ENCODE data around the gene PAM.
A peak's percentile ranks its signal among the peaks of the same experiment; 100 is the strongest.
"Not testable (repeated sequence)": the region's sequence is repeated elsewhere in the genome, so short reads cannot be mapped to it uniquely, and the experiment has no call there.

PAM gene

DNA sequence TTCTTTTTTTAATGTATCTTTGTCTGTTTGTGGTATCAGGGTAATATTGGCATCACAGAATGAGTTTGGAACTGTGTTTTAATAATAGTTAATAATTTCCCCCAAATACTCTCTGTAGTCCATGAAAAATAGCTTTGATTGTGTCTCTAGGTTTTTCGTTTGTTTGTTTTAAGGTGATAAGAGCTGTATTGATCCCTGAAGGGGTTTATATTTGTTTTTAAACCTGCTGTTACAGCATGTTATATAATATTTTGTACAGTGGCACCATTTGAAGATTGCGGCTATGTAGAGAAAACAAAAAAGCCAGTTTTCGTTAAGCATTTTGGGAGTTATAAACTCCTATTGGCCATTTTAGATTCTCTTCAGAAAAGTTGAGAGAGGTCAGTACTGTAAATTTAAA, 15.7 kb downstream of the PAM start:
- H4K20me1 ChIP-seq (ENCODE audit: insufficient read depth, low read length): no peaks in the 10 kb centered on the region
- H3K4me2 ChIP-seq (ENCODE audit: low read depth, low read length): peak overlapping the region; percentile 14; the same call in 1 of the 2 replicates
- no peak overlapping the region for H2AFZ ChIP-seq (ENCODE audit: low read length)
- no peak overlapping the region for H3K27ac ChIP-seq (ENCODE audit: low read length)
- no peaks in the 10 kb centered on the region for H3K27me3 ChIP-seq (replicated peaks; ENCODE audit: insufficient read depth, low read length)
- peaks cover 10% of the 10 kb centered on the region for H3K4me1 ChIP-seq (ENCODE audit: low read length)
- H3F3A ChIP-seq (ENCODE audit: insufficient read depth, low read length): no peaks in the 10 kb centered on the region
- DNase-seq: no peak
- H3K36me3 ChIP-seq (replicated peaks; ENCODE audit: insufficient read depth, low read length): no peaks in the 10 kb centered on the region
- no peak overlapping the region for H3K9ac ChIP-seq (ENCODE audit: low read length)
- H3K79me2 ChIP-seq (ENCODE audit: low read length): peaks cover 4% of the 10 kb centered on the region; the same call in 1 of the 2 replicates
- no peak for TF ChIP-seq EZH2 (optimal IDR thresholded peaks at IDR 0.05; ENCODE audit: low read depth, low read length)
- TF ChIP-seq, protein P1, sequence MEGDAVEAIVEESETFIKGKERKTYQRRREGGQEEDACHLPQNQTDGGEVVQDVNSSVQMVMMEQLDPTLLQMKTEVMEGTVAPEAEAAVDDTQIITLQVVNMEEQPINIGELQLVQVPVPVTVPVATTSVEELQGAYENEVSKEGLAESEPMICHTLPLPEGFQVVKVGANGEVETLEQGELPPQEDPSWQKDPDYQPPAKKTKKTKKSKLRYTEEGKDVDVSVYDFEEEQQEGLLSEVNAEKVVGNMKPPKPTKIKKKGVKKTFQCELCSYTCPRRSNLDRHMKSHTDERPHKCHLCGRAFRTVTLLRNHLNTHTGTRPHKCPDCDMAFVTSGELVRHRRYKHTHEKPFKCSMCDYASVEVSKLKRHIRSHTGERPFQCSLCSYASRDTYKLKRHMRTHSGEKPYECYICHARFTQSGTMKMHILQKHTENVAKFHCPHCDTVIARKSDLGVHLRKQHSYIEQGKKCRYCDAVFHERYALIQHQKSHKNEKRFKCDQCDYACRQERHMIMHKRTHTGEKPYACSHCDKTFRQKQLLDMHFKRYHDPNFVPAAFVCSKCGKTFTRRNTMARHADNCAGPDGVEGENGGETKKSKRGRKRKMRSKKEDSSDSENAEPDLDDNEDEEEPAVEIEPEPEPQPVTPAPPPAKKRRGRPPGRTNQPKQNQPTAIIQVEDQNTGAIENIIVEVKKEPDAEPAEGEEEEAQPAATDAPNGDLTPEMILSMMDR (IDR thresholded peaks at IDR 0.05; ENCODE audit: low read length): no peak
- no peak for TF ChIP-seq EZH2phosphoT487 (IDR thresholded peaks at IDR 0.05; ENCODE audit: low read length)
- H3K9me2 ChIP-seq (replicated peaks; ENCODE audit: insufficient read depth, low read length): no peaks in the 10 kb centered on the region
- H3K4me3 ChIP-seq (ENCODE audit: low read length): no peak overlapping the region
- H3K9me3 ChIP-seq (replicated peaks; ENCODE audit: insufficient read depth, low read length): no peaks in the 10 kb centered on the region

DNA sequence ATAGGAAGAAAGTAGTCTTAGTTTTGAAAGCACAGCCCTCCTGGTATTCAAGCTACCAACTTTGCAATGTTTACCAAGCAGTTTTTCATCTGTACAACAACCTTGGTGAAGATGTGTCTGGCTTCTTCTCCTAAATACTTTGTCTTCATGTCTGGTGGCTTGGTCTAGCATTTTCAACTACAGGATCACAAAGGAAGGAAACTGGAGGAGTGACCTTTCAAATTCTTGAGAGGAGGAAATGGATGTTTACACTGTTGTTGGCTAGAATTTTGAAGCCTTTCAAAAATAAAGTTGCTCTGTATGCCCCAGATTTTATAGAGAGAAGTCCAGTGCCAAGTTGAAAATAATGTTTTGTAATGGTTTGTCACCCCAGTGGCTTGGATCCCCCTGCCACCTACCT, 16.3 kb downstream of the PAM start:
- no peaks in the 10 kb centered on the region for H3K27me3 ChIP-seq (replicated peaks; ENCODE audit: insufficient read depth, low read length)
- no peak overlapping the region for H3K27ac ChIP-seq (ENCODE audit: low read length)
- peak overlapping the region; percentile 14; the same call in 1 of the 2 replicates for H3K4me2 ChIP-seq (ENCODE audit: low read depth, low read length)
- no peak overlapping the region for H3K9ac ChIP-seq (ENCODE audit: low read length)
- peaks cover 10% of the 10 kb centered on the region for H3K4me1 ChIP-seq (ENCODE audit: low read length)
- no peaks in the 10 kb centered on the region for H3K36me3 ChIP-seq (replicated peaks; ENCODE audit: insufficient read depth, low read length)
- no peak for TF ChIP-seq EZH2phosphoT487 (IDR thresholded peaks at IDR 0.05; ENCODE audit: low read length)
- H3K4me3 ChIP-seq (ENCODE audit: low read length): no peak overlapping the region
- H3K9me3 ChIP-seq (replicated peaks; ENCODE audit: insufficient read depth, low read length): no peaks in the 10 kb centered on the region
- no peak overlapping the region for H2AFZ ChIP-seq (ENCODE audit: low read length)
- no peaks in the 10 kb centered on the region for H4K20me1 ChIP-seq (ENCODE audit: insufficient read depth, low read length)
- no peaks in the 10 kb centered on the region for H3K9me2 ChIP-seq (replicated peaks; ENCODE audit: insufficient read depth, low read length)
- no peaks in the 10 kb centered on the region for H3F3A ChIP-seq (ENCODE audit: insufficient read depth, low read length)
- no peak for DNase-seq
- H3K79me2 ChIP-seq (ENCODE audit: low read length): peaks cover 4% of the 10 kb centered on the region; the same call in 1 of the 2 replicates

DNA sequence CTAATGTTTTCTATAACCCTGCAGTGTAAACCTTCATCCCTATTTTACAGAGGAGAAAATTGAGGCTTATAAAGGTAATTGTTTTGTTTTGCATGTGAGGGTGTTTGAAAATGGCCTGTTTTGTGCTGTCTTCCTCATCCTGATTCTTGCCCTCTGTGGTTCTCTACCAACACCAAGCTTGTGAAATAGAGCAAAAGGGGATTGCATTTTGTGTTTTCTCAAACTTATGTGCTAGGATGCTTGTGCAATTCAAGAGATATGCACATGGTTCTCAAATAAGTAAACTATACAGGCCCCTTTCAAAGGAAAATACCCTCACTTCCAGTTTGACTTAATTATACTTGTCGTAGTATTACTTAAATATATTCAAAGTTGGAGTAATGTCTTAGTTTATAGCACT, 17.2 kb downstream of the PAM start:
- TF ChIP-seq EZH2phosphoT487 (IDR thresholded peaks at IDR 0.05; ENCODE audit: low read length): no peak
- TF ChIP-seq, protein P1 (IDR thresholded peaks at IDR 0.05; ENCODE audit: low read length): no peak
- no peak for TF ChIP-seq EZH2 (optimal IDR thresholded peaks at IDR 0.05; ENCODE audit: low read depth, low read length)
- Histone ChIP-seq H2AFZ (ENCODE audit: low read length) (no peak overlapping the region), H4K20me1 (ENCODE audit: insufficient read depth, low read length) (no peaks in the 10 kb centered on the region), H3K9me3 (replicated peaks; ENCODE audit: insufficient read depth, low read length) (no peaks in the 10 kb centered on the region), H3K9me2 (replicated peaks; ENCODE audit: insufficient read depth, low read length) (no peaks in the 10 kb centered on the region), H3K27me3 (replicated peaks; ENCODE audit: insufficient read depth, low read length) (no peaks in the 10 kb centered on the region), H3K27ac (ENCODE audit: low read length) (no peak overlapping the region), H3K36me3 (replicated peaks; ENCODE audit: insufficient read depth, low read length) (no peaks in the 10 kb centered on the region), H3K4me2 (ENCODE audit: low read depth, low read length) (no peak overlapping the region), H3K4me3 (ENCODE audit: low read length) (no peak overlapping the region), H3K4me1 (ENCODE audit: low read length) (peaks cover 10% of the 10 kb centered on the region), H3K79me2 (ENCODE audit: low read length) (peaks cover 4% of the 10 kb centered on the region; the same call in 1 of the 2 replicates), H3F3A (ENCODE audit: insufficient read depth, low read length) (no peaks in the 10 kb centered on the region), H3K9ac (ENCODE audit: low read length) (no peak overlapping the region)
- no peak for DNase-seq

DNA sequence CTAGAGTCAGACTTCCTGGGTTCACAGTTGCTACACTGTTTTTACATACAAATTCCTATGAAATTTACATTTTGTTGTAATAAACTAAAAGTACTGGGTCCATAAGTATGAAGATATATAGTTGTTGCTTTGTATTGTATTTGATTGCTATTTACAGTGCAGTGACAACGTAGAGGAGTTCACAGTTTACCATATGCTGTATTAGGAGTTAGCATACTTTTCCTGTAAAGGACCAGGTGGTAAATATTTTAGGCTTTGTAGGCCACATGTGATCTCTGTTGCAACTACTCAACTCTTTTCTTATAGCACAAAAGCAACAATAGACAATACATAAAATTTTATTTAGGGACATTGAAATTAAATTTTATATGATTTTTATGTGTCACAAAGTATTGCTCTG, 18.0 kb downstream of the PAM start:
- no peak overlapping the region for H3K9ac ChIP-seq (ENCODE audit: low read length)
- H3K36me3 ChIP-seq (replicated peaks; ENCODE audit: insufficient read depth, low read length): no peaks in the 10 kb centered on the region
- peaks cover 10% of the 10 kb centered on the region for H3K4me1 ChIP-seq (ENCODE audit: low read length)
- no peak for DNase-seq
- no peak overlapping the region for H3K4me3 ChIP-seq (ENCODE audit: low read length)
- H4K20me1 ChIP-seq (ENCODE audit: insufficient read depth, low read length): no peaks in the 10 kb centered on the region
- no peak overlapping the region for H3K27ac ChIP-seq (ENCODE audit: low read length)
- peaks cover 4% of the 10 kb centered on the region; the same call in 1 of the 2 replicates for H3K79me2 ChIP-seq (ENCODE audit: low read length)
- H3K9me3 ChIP-seq (replicated peaks; ENCODE audit: insufficient read depth, low read length): no peaks in the 10 kb centered on the region
- no peak overlapping the region for H2AFZ ChIP-seq (ENCODE audit: low read length)
- H3K4me2 ChIP-seq (ENCODE audit: low read depth, low read length): no peak overlapping the region
- no peaks in the 10 kb centered on the region for H3K9me2 ChIP-seq (replicated peaks; ENCODE audit: insufficient read depth, low read length)
- TF ChIP-seq EZH2phosphoT487 (IDR thresholded peaks at IDR 0.05; ENCODE audit: low read length) (no peak), EZH2 (optimal IDR thresholded peaks at IDR 0.05; ENCODE audit: low read depth, low read length) (no peak)
- TF ChIP-seq, protein P1 (IDR thresholded peaks at IDR 0.05; ENCODE audit: low read length): no peak
- H3F3A ChIP-seq (ENCODE audit: insufficient read depth, low read length): no peaks in the 10 kb centered on the region
- no peaks in the 10 kb centered on the region for H3K27me3 ChIP-seq (replicated peaks; ENCODE audit: insufficient read depth, low read length)

DNA sequence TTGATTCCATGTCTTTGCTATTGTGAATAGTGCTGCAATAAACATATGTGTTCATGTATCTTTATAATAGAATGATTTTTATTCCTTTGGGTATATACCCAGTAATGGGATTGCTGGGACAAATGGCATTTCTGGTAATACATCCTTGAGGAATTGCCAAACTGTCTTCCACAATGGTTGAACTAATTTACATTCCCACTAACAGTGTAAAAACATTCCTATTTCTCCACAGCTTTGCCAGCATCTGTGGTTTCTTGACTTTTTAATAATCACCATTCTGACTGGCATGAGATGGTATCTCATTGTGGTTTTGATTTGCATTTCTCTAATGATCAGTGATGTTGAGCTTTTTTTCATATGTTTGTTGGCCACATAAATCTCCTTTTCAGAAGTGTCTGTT, 20.7 kb downstream of the PAM start:
- H3K27me3 ChIP-seq (replicated peaks; ENCODE audit: insufficient read depth, low read length); H3K36me3 ChIP-seq (replicated peaks; ENCODE audit: insufficient read depth, low read length); H3F3A ChIP-seq (ENCODE audit: insufficient read depth, low read length); DNase-seq; H3K9ac ChIP-seq (ENCODE audit: low read length); H3K79me2 ChIP-seq (ENCODE audit: low read length); H3K27ac ChIP-seq (ENCODE audit: low read length); H3K4me3 ChIP-seq (ENCODE audit: low read length); H3K4me1 ChIP-seq (ENCODE audit: low read length); H4K20me1 ChIP-seq (ENCODE audit: insufficient read depth, low read length); H3K9me3 ChIP-seq (replicated peaks; ENCODE audit: insufficient read depth, low read length); H2AFZ ChIP-seq (ENCODE audit: low read length); H3K4me2 ChIP-seq (ENCODE audit: low read depth, low read length); H3K9me2 ChIP-seq (replicated peaks; ENCODE audit: insufficient read depth, low read length): not testable (repeated sequence)

All from MM.1S (cell line).